ENCODE measurements around the gene ACSBG1.

GRCh38 chr15:78244101-78244500, 9.7 kb upstream of the ACSBG1 start:
- no peak for TF ChIP-seq CTCF (IDR thresholded peaks at IDR 0.05)
- no peak for TF ChIP-seq POLR2A (IDR thresholded peaks at IDR 0.05)
